NCI-H2227 (cell line): ENCODE results near the gene FRG2B.
"Not testable (repeated sequence)": the region's sequence is repeated elsewhere in the genome, so short reads cannot be mapped to it uniquely, and the experiment has no call there.

Source experiments
- DNase-seq: peaks from one replicate; lab custom pipeline; 2025; ENCODE audit not compliant: unreplicated experiment; lab: John Stamatoyannopoulos, UW

The FRG2B gene

DNA sequence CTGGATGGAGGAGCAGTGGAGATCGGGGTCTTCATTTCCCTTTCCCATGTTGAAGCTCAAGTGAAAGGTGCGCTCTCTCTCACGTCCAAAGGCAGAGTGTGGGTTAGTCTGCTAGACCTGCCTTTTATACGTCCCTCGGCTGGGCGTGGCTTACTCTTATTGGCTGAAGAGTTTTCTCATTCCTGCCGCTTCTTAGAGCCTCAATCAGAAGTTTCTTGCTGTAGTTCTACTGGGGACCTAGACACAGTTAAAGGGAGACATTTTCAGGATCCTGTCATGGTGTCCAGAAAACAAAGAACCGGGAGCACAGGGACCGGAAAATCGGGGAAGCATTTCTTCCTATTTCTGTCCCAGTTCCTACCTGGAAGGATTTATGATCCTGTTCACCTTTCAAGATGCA, at the start of gene FRG2B:
Gene FRG2B (minus strand): TSS at position 101 of the 400 bp plus-strand sequence. CDS start 53 bp downstream, at position 48.
- DNase-seq = not testable (repeated sequence)

DNA sequence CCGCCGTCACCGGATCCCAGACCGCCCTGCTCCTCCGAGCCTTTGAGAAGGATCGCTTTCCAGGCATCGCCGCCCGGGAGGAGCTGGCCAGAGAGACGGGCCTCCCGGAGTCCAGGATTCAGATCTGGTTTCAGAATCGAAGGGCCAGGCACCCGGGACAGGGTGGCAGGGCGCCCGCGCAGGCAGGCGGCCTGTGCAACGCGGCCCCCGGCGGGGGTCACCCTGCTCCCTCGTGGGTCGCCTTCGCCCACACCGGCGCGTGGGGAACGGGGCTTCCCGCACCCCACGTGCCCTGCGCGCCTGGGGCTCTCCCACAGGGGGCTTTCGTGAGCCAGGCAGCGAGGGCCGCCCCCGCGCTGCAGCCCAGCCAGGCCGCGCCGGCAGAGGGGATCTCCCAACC, 40.9 kb upstream of the FRG2B start:
- not testable (repeated sequence) for DNase-seq

DNA sequence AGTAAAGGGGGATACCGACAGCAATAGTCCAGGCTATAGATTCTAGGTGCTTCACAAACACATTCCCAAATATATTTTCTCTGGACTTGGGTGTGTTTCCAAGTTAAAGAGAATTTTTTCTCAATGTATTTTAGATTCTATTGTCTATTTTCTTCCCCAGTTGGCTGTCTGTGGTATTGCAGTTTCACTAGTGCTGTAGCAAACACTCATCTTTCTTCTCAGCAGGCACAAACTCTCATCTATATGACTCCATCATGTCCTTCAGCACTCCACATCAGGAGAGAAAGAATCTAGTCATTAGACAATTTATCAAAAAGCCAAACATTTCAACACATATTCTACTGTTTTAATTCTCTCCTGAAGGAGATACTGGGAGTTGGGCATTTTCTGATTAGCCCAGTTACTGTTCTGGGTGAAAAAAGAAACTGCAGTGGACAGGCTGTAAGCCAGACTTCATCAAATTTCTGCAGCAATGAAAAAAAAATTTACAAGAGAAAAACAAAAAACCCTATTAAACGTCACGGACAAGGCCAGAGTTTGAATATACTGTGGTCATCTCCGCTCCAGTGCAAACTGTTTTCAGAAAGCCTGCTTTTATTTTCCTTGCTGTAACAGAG, 37.1 kb upstream of the FRG2B start:
- DNase-seq = not testable (repeated sequence)

GRCh38 chr10:133661122-133661521, 34.5 kb upstream of the FRG2B start:
- not testable (repeated sequence) for DNase-seq

DNA sequence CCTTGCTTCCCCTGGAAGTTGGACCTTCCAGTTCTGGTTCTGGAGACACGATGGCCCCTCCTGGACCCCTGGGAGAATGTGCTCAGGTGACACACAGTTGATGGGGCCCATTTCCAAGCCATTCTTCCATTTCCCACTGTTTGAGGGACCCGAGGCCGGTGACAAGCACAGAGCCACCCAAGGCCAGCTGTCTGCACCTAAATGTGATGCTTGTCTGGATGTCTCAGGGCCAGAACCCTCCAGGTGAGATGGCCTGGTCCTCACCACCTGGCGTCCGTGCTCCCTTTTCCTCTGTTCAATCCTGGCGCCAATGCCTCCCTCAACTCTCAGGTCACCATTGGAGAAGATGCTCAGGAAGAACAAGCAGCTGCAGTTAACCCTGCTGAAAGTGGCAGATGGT, 33.9 kb upstream of the FRG2B start:
- not testable (repeated sequence) for DNase-seq

- not testable (repeated sequence) for DNase-seq
Measured at GRCh38 chr10:133657276-133657675, 30.7 kb upstream of the FRG2B start.

GRCh38 chr10:133648872-133649455, 22.4 kb upstream of the FRG2B start:
- DNase-seq = not testable (repeated sequence)

DNA sequence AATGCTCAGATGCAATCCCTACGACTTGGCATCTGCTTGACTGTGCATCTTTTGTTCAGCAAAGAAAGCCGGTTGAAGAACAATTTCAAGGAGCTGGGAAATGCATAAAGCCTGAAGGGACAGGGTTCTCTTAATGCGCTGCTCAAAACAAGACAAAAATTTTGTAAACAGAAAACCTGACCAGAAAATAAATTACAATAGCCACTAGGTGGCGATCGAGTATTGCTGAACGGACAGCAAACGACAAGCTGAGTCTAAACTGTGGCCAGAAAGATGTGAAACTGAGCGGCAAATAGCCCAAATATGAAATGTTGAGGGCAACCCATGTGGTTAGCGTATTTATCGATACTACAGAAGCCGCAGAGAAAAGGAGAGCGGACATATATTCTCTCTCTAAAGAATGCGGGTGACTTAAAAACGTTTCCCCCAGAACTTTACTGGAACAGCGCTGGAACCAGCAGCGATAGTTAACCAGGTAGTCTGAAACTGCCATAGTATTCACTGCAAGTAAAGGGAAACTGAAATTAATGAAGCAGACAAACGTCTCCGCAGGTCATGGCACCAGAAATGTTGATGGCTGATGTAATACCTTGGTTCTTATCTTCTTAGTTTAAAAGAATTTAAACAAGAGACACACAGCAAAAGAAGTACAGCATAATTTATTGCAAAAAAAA, 20.6 kb upstream of the FRG2B start:
- not testable (repeated sequence) for DNase-seq

GRCh38 chr10:133637846-133638235, 11.2 kb upstream of the FRG2B start:
- not testable (repeated sequence) for DNase-seq

GRCh38 chr10:133637202-133637845, 10.7 kb upstream of the FRG2B start:
- not testable (repeated sequence) for DNase-seq

GRCh38 chr10:133630723-133631249, 4.2 kb upstream of the FRG2B start:
- not testable (repeated sequence) for DNase-seq

- not testable (repeated sequence) for DNase-seq
Measured at GRCh38 chr10:133622544-133622943, 4.1 kb downstream of the FRG2B start.

- DNase-seq = no peak
Measured at GRCh38 chr10:133618851-133619250, 7.7 kb downstream of the FRG2B start.

DNA sequence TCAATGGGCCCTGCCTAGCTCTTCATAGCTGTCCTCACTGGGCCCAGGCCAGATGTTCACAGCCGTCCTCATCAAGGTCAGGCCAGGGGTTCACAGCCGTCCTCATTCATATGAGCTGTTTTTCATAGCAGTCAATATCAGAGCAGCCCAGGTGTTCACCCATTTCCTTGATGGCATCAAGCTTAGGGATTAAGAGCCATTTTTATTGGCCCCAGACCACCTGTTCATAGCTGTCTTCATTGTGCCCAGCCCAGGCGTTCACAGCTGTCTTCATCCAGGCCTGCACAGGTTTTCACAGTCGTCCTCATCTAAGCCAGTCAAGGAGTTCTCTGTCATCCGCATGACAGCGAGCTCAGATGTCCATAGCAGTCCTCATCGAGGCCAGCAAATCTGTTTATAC, 9.4 kb downstream of the FRG2B start:
- no peak for DNase-seq

- DNase-seq = no peak
Measured at GRCh38 chr10:133616371-133617130, 10.0 kb downstream of the FRG2B start.

DNA sequence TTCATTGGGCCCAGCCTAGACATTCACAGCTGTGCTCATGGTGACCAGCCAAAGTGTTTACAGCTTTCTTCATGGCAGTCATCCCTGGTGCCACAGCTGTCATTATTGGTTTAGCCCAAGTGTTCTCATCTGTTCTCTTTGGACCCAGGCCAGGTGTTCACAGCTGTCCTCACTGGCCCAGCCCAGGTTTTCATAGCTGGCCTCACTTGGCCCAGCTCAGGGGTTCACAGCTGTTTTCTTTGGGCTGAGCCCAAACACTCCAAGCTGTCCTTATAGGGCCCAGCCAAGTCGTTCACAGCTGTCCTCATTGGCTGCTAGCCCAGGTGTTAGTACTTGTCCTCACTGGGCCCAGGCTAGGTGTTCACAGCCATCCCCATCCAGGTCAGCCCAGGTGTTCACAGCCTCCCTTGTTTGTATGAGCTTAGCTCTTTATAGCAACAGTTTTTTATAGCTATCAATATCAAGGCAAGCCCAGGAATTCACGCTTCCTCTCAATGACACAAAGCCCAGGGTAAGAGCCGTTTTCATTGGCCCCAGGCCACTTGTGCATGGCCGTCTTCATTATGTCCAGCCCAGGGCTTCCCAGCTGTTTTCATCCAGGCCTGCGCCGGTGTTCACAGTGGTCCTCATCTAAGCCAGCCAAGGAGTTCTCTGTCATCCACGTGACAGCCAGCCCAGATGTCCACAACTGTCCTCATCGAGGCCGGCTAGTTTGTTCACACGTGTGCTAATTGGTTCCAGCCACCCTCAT, 11.6 kb downstream of the FRG2B start:
- DNase-seq = no peak

- no peak for DNase-seq
Measured at GRCh38 chr10:133613699-133614098, 12.9 kb downstream of the FRG2B start.

DNA sequence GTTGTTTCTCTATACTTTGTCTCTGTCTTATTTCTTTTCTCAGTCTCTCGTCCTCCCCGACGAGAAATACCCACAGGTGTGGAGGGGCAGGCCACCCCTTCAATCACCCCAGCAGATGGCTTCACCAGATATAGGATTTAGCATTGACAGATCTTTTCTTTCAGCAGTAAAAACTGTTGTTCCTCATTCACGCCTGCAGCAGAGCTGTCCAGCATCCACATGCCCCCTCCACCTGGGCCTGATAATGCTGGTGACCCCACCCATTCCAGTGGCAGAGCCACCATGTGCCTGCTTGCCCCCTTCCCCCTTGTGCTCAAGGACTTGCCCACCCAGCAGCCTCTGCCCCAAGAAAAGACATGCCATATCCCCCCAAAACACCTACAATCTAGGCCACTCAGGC, 15.5 kb downstream of the FRG2B start:
- no peak for DNase-seq

DNA sequence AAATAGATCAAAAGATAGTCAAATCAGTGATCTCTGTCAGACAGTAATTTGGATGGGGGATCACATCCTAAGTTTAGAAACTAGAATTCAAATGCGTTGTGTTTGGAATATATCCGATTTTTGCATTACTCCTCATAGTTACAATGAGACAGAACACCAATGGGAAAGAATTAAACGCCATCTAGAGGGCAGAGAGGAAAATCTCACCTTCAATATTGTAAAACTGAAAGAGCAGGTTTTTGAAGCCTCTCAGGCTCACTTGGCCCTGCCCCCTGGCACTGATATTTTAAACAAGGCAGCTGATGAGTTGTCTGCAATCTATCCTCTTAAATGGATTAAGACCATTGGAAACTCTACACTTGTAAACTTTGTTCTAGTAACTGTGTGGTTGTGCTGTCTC, 17.7 kb downstream of the FRG2B start:
- DNase-seq = peak; percentile 30

DNA sequence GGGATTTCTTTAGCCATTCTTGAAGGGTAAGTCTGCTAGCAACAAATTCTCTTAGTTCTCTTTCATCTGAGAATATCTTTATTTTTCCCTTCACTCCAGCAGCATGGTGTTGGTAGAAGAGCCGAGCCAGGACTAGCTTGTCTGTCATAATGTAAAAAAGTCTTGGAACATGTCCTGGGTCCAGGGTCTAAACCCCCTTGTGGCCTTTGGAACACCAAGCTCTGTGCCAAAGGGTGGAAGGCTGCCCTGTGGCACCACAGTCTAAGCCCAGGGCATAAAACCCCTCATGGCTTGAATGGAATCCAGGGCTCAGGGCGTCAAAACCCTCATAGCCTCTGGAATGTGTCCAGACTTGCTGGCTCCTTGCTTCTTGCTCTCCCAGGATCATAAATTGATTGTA, 23.2 kb downstream of the FRG2B start:
- not testable (repeated sequence) for DNase-seq
